A204.1 (cell line): Measurements from ENCODE around the gene CD163L1.

Experiments used
- FAIRE-seq: peaks from 2 replicates; lab custom pipeline; 2012; peaks lifted over from hg19 to GRCh38; lab: Jason Lieb, UNC

The CD163L1 gene

GRCh38 chr12:7322599-7322998 is 121.4 kb downstream of the CD163L1 start:
- no peak for FAIRE-seq

GRCh38 chr12:7321624-7322023 is 122.3 kb downstream of the CD163L1 start:
- no peak for FAIRE-seq

GRCh38 chr12:7319930-7320329 is 124.0 kb downstream of the CD163L1 start:
- FAIRE-seq, result peak; percentile 60

GRCh38 chr12:7310070-7310469 is 133.9 kb downstream of the CD163L1 start:
- FAIRE-seq, result no peak
